ENCODE data around the gene MXD3.
"Not testable (repeated sequence)": the region's sequence is repeated elsewhere in the genome, so short reads cannot be mapped to it uniquely, and the experiment has no call there.

Gene MXD3

DNA sequence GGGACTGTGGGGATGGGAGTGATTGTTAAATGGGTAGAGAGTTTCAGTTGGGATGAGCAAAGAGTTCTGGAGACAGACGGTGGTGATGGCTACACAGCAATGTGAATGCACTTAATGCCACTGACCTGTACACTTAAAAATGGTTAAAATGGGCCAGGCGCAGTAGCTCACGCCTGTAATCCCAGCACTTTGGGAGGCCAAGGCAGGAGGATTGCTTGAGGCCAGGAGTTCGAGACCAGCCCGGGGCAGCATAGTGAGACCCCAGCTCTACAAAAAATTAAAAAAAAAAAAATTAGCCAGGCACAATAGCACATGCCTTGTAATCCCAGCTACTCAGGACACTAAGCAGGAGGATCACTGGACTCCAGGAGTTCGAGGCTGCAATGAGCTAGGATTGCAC is 32.1 kb upstream of the MXD3 start:
- no peak for DNase-seq (ENCODE audit: low spot score)

- DNase-seq (ENCODE audit: low spot score), result not testable (repeated sequence)
These were observed 31.3 kb upstream of the MXD3 start for GRCh38 chr5:177343000-177343399.

GRCh38 chr5:177339107-177339638 is 27.5 kb upstream of the MXD3 start:
- no peak for DNase-seq (ENCODE audit: low spot score)

DNA sequence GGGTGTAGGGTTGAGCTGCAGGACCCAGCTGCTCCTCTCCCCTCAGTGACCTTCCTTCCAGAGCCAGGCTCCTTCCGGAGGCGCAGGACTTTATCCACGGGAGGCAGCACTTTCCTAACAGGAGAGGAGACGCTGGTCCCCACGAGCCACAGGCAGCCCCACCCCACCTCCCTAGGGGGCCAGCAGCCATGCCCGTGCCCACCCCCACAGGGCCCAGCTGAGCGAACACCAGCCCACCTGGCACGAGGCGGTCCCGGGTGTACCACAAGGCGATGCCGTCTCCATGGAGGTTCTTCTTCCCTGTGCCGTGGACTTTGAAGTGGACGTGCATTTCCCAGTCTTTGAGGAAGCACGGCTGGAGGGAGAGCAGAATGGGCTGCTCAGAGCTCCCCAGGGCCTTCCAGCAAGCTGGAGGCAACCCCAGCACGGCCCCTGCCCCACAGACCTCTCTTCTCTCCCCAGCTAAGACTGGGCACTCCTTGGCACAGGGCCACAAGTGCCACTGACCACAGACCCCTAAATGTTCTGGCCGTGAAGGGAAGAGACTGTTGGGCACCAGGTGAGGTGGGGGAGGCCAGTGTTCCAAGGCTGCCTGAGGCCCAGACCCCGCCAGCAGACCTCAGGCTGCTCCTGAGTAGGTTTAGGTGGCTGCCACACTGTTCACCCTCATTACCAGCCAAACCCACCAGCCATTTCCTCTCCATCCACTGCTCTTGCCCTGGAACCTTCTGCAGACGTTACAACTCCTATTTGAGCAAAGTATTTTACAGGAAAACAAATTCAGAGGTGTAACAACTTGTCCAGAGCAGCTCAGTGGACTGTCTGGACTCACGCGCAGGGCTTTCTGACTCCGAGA is 26.8 kb upstream of the MXD3 start:
- no peak for DNase-seq (ENCODE audit: low spot score)

GRCh38 chr5:177336603-177337494 is 25.2 kb upstream of the MXD3 start:
- no peak for DNase-seq (ENCODE audit: low spot score)

DNA sequence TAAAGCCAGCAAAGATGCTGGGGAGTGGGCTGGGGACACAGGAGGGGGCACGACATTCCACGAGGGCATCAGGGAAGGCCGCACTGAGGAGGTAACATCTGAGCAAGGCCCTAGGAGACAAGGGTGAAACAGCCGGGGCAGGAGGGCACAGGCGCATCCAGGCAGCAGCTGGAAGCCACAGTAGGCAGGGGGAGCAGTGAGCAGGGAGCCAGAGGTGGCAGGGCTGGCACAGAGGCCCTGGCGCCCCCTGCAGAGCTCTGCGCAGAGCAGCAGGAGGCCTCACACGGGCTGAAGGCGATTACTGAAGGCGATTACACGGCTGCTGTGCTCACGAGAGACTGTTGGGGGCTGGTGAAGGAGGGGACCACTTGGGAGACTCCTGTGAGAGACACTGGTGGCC is 24.4 kb upstream of the MXD3 start:
- DNase-seq (ENCODE audit: low spot score), result no peak

- DNase-seq (ENCODE audit: low spot score), result no peak
These were observed 24.0 kb upstream of the MXD3 start for GRCh38 chr5:177335701-177336065.

GRCh38 chr5:177334781-177335700 is 23.3 kb upstream of the MXD3 start:
- no peak for DNase-seq (ENCODE audit: low spot score)

GRCh38 chr5:177334155-177334551 is 22.5 kb upstream of the MXD3 start:
- DNase-seq (ENCODE audit: low spot score), result no peak

GRCh38 chr5:177333420-177334154 is 21.9 kb upstream of the MXD3 start:
- no peak for DNase-seq (ENCODE audit: low spot score)

GRCh38 chr5:177332896-177333260 is 21.2 kb upstream of the MXD3 start:
- DNase-seq (ENCODE audit: low spot score), result no peak

GRCh38 chr5:177332031-177332895 is 20.6 kb upstream of the MXD3 start:
- no peak for DNase-seq (ENCODE audit: low spot score)

DNA sequence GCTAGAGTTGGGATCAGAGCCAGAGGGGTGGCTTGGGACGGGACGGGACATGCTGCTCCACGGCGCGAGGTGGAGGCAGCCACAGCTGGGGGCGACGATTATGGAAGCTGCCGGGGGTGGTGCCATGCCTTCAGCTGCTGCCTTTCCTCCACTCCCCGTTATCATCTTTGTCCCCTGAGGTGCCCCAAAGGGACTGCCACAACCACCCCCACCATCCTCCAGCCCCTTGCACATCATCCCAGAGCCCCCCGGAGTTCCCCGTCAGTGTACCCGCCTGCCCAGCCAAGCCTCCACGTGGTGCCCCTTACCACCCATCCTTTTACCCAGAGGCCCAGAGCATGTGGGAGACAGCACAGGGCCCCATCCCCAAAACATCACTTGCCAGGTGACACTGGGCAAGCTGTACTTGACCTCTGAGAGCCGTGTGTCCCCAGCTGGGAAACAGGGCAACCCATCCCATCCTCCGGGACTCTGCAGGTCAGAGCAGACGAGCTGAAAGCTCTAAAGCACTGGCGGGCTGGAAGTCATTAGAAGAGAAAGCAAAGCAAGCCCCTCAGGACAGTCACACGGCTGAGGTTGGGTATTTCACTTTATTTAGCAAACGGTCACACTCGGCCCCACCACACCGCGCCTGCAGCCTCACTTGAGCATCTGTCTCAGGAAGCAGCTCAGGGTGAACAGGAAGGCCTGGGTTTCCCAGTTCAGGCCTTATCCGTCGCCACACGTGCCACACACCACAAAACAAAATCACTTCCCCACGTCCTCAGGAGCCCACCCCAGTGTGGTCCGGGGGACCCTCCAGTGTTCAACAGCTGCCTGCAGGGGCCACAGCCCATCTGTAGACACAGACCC is 19.5 kb upstream of the MXD3 start:
- no peak for DNase-seq (ENCODE audit: low spot score)

- DNase-seq (ENCODE audit: low spot score), result no peak
These were observed 18.2 kb upstream of the MXD3 start for GRCh38 chr5:177329883-177330282.

DNA sequence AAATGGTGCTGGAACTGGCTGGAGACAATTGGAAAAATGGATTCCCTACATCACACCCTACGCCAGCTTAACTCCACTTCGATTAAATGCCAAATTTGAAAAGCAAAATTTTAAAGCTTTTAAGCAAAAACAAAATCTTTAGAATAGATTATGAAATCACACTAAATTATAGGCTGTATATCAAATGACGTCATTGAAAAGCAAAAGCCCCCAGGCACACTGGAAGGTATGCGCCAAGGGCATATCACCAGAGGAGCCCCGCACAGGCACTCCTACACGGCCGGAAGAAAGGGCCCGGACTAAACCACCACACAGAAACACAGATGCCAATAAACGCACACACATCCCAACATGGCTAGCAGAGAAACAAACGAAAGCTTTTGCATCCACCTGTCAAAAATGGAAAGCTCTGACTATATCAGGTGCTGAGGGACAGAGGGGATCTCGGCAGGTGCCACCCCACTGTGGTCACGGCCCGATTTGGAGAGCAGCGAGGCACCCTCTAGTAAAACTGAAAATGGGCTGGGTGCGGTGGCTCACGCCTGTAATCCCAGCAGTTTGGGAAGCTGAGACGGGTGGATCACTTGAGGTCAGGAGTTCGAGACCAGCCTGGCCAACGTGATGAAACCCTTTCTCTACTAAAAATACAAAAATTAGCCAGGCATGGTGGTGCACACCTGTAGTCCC is 17.0 kb upstream of the MXD3 start:
- no peak for DNase-seq (ENCODE audit: low spot score)

DNA sequence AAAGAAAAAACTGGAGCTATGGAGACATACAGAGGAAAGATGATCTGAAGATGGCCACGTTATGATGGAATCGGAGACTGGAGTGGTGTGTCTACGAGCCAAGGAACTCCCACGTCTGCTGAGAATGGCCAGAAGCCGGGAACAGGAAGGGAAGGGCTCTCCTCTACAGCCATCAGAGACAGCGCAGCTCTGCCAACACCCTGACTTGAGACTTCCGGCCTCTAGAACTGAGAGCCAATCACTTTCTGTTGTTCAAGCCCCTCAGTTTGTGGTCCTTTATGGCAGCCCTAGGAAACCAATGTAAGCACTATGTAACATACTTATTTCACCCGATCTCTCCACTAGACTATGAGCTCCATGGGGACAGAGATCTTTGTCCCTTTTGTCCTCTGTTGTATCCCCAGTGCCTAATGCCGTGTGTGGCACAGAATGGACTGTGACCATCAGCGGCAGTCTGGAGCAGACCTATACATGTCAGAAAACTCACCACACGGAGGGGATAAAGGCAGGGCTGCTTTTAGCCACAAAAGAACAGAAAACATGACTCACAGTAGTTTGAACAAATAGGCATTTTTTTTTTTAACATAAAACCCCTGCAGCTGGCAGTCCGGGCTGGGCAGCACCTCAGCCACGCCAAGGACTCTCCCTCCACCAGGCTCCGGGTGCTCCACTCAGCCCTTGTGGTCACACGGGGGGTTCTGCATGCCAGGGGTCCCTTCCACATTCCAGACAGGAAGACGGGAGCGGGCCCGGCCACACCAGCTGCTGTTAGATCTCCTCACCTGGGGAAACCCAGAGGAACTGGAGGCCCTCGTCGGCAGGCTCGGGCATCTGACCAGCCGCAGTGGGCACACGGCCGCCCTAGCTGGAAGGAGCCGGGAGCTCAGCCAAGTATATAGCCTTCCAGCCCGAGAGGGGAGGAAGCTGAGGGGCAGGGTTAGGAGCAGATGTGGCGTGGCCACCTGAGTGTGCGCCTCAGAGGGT is 16.1 kb upstream of the MXD3 start:
- peak; percentile 63 for DNase-seq (ENCODE audit: low spot score)

GRCh38 chr5:177325868-177326381 is 14.2 kb upstream of the MXD3 start:
- no peak for DNase-seq (ENCODE audit: low spot score)
